LNCAP (cell line): Measurements from ENCODE around the gene QSOX1.

Experiments
- TF ChIP-seq, protein P1 (sequence below): fragments of 450-650 bp; IDR thresholded peaks from 2 replicates; pipeline ENCODE4 v1.5.1; 2017; ENCODE audit warnings: mild to moderate bottlenecking

The QSOX1 gene

DNA sequence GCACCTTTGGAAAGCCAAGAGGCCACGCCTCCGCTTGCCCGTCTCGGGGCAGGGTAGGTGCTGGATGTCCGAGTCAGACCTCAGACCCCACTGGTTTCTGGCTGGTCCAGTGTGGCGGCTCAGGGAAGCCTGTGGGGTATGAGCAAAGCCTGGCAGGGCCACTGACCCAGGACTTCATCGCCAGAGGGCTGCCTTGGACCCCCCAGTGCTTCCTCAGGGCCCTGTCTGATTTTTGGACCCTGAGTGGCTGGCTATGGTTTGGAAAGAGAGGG, 95.8 kb downstream of the QSOX1 start:
- TF ChIP-seq, protein P1, sequence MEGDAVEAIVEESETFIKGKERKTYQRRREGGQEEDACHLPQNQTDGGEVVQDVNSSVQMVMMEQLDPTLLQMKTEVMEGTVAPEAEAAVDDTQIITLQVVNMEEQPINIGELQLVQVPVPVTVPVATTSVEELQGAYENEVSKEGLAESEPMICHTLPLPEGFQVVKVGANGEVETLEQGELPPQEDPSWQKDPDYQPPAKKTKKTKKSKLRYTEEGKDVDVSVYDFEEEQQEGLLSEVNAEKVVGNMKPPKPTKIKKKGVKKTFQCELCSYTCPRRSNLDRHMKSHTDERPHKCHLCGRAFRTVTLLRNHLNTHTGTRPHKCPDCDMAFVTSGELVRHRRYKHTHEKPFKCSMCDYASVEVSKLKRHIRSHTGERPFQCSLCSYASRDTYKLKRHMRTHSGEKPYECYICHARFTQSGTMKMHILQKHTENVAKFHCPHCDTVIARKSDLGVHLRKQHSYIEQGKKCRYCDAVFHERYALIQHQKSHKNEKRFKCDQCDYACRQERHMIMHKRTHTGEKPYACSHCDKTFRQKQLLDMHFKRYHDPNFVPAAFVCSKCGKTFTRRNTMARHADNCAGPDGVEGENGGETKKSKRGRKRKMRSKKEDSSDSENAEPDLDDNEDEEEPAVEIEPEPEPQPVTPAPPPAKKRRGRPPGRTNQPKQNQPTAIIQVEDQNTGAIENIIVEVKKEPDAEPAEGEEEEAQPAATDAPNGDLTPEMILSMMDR, result no peak

DNA sequence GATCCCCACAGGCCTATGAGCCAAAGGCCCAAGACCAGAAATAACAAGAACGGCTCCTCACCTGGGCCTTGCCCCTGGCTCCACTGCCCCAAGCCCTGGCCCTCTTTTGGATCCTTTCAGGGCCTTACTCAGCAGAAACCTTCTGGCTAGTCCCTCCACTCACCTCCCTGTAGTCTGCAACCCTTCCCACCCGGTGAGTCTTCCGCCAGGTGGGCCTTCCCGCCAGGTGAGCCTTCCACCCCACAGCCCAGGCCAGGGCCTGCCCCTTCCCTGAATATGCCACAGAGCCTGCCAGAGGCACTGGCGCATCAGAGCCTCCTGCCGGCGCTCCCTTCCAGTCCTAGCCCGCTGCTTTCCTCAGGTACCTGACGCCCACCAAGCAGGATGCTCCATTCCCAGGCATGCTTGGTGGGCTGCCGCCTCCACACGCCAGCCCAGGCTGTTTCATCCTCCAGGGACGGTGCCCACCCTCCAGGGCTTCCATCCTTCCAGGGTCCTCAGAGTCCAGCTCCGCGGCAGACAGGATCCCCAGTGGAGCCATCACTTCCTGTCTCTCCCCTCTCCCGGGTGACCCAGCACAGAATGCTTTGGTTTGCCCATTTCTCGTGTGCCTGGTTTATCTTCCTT, 96.3 kb downstream of the QSOX1 start:
- TF ChIP-seq, protein P1, result no peak

DNA sequence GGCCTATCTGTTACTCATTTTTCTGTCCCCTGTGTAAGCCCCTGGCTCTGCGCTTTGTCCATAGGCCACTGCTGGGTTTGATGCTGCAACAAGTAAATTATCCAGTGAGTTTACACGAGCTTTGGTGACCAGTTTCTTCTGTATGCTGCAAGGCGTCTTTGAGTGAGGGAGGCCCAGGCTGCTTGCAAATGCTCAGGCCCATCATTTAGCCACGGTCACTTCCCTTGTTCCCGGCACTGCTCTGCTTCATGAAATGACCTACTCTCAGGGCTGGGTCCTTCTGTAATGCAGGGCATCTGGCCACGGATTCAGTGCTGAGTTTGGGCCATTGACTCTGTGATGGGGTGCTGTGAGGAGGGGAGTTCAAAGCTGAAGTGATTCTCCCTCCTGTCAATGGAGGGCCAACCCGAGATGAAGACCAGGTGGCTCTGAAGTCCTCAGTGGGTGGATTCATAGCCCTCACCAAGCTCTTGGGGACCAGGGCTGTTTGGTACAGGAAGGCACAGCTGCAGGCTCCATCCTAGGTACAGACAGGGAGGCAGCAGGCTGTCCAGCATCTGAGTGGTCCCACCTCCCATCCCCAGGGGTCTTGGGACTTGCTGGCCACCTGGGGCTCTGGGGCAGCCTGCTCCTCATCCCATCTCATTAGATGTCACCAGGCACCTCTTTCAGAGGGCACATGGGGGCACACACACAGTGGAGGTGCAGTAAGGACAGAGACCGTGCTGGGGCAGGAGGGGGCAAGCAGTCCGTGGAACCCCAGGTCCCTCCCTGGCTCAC, 97.0 kb downstream of the QSOX1 start:
- TF ChIP-seq, protein P1, result no peak

DNA sequence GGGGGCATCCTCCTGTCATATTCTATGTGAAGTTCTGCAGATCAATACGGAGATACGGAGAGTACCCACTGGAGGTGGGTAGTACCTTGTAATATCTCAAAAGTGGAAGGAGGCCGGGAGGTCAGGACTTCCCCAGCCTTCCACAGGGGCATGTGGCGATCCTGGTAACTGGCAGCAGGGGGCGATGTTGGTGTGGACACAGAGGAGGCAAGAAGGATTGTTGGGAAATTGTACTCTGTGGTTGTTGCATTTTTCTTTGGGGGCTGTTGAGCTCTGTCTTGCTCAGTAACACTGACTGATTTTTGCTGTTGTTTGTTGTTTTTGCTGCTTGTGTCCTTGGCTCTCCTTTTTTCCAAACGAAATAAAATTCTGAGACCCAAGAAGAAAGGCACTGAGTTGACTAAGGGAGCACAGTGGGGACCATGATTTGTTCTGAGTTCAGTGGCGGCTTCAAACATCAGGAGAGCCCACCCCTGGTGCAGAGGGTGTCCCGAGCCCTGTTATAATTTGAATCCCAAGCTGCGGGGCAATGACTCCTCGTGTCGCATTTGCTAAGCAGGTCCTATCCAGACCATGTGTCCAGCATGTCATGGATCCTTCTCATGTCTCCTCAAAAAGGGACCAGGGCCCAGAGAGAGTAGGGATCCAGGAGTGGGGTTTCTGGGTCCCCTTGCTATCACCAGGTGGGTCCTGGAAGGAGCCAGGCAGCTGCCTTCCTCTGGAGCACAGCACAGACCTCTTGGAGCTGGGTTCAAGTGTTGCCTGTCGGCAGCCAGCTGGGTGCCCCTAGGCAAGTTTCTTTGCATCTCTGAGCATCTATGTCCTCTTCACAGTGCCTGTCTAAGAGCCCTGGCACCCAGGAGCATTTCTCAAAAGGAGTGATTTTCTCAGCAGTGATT, 98.2 kb downstream of the QSOX1 start:
- TF ChIP-seq, protein P1, result peak; percentile 94
